Keratinocyte (primary cell): ENCODE measurements around the gene ELOVL6.

Experiments used
- EZH2 ChIP-seq: IDR thresholded peaks from one replicate; pipeline ENCODE4 v1.6.1; 2012; ENCODE audit warnings: inconsistent platforms, mild to moderate bottlenecking, low read length, moderate library complexity
- TF ChIP-seq, protein P1 (sequence below), 3 experiments: IDR thresholded peaks in 1 of 3; conservative IDR thresholded peaks in 1 of 3; optimal IDR thresholded peaks in 1 of 3; 2 replicates in 2 of 3; 3 replicates in 1 of 3; pipeline versions ENCODE3 to v1.5.1; 2011; ENCODE audit warnings: low read length in 3 of 3, mild to moderate bottlenecking in 3 of 3, moderate library complexity in 2 of 3, control low read depth in 1 of 3, inconsistent platforms in 1 of 3; ENCODE audit not compliant: insufficient read depth in 2 of 3; ENCODE audit errors: extremely low read depth in 1 of 3

DNA sequence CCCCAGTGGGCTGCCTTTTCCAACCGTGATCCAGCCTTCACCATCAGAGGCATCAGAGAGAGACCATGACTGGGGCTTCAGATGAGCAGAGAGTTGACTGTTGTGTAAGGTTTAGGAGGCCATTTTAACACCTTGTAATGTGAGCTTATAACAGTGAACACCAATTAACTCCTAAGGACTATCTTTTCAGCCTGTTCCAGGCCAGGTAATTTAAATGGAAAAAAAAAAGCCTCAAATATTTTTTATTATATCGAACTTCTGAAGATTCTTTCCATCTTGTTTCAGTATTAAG lies 13.3 kb upstream of the ELOVL6 start:
- TF ChIP-seq, protein P1, sequence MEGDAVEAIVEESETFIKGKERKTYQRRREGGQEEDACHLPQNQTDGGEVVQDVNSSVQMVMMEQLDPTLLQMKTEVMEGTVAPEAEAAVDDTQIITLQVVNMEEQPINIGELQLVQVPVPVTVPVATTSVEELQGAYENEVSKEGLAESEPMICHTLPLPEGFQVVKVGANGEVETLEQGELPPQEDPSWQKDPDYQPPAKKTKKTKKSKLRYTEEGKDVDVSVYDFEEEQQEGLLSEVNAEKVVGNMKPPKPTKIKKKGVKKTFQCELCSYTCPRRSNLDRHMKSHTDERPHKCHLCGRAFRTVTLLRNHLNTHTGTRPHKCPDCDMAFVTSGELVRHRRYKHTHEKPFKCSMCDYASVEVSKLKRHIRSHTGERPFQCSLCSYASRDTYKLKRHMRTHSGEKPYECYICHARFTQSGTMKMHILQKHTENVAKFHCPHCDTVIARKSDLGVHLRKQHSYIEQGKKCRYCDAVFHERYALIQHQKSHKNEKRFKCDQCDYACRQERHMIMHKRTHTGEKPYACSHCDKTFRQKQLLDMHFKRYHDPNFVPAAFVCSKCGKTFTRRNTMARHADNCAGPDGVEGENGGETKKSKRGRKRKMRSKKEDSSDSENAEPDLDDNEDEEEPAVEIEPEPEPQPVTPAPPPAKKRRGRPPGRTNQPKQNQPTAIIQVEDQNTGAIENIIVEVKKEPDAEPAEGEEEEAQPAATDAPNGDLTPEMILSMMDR (optimal IDR thresholded peaks at IDR 0.05 in 1 of 3, IDR thresholded peaks at IDR 0.05 in 1 of 3, conservative IDR thresholded peaks at IDR 0.05 in 1 of 3; ENCODE audit: extremely low read depth in 1 of 3, insufficient read depth in 2 of 3, low read length in 3 of 3), result no peak
- no peak for TF ChIP-seq EZH2
